KMS-11 (cell line): ENCODE results near the gene BEND2.

Source experiments
- H2AFZ ChIP-seq: fragments of 200-600 bp; sonication (generic); 2 replicates; pipeline ENCODE4 v1.6.1; 2016; ENCODE audit warnings: antibody characterized with exemption, mixed run types, low read depth
- H3K27ac ChIP-seq: fragments of 200-600 bp; sonication (generic); 2 replicates; pipeline ENCODE4 v1.6.1; 2016; ENCODE audit warnings: mild to moderate bottlenecking, mixed run types
- H3K27me3 ChIP-seq: fragments of 200-600 bp; sonication (generic); 2 replicates; pipeline ENCODE4 v1.6.1; 2017; ENCODE audit warnings: mild to moderate bottlenecking, low read depth, mixed run types, moderate library complexity; ENCODE audit not compliant: insufficient read depth
- H3K36me3 ChIP-seq: fragments of 200-600 bp; sonication (generic); 2 replicates; pipeline ENCODE4 v1.6.1; 2017; ENCODE audit warnings: mild to moderate bottlenecking, mixed run types; ENCODE audit not compliant: insufficient read depth
- H3K4me1 ChIP-seq: fragments of 200-600 bp; sonication (generic); 2 replicates; pipeline ENCODE4 v1.6.1; 2016; ENCODE audit warnings: mild to moderate bottlenecking, low read depth, mixed run types; ENCODE audit not compliant: poor library complexity, severe bottlenecking
- H3K4me2 ChIP-seq: fragments of 200-600 bp; sonication (generic); 2 replicates; pipeline ENCODE4 v1.7.0; 2016; ENCODE audit warnings: mild to moderate bottlenecking, mixed run types
- H3K4me3 ChIP-seq: fragments of 200-600 bp; sonication (generic); IDR thresholded peaks from 2 replicates; pipeline ENCODE4 v1.6.1; 2017; ENCODE audit warnings: low read depth, low read length, mixed read lengths; ENCODE audit not compliant: insufficient read depth
- H3K79me2 ChIP-seq: fragments of 200-600 bp; sonication (generic); 2 replicates; pipeline ENCODE4 v1.6.1; 2016; ENCODE audit warnings: low read depth, mixed run types; ENCODE audit not compliant: insufficient read depth
- H3K9ac ChIP-seq: fragments of 200-600 bp; sonication (generic); 2 replicates; pipeline ENCODE4 v1.6.1; 2016; ENCODE audit warnings: mild to moderate bottlenecking, mixed run types
- H4K20me1 ChIP-seq: fragments of 200-600 bp; sonication (generic); 2 replicates; pipeline ENCODE4 v1.6.1; 2016; ENCODE audit warnings: mild to moderate bottlenecking, mixed run types; ENCODE audit not compliant: insufficient read depth
- TF ChIP-seq, protein P1 (sequence below): fragments of 200-600 bp; sonication (generic); conservative IDR thresholded peaks from 2 replicates; pipeline ENCODE4 v1.6.1; 2017; ENCODE audit warnings: low read depth, mild to moderate bottlenecking, antibody characterized with exemption, low read length, moderate library complexity, mixed read lengths

Gene BEND2

DNA sequence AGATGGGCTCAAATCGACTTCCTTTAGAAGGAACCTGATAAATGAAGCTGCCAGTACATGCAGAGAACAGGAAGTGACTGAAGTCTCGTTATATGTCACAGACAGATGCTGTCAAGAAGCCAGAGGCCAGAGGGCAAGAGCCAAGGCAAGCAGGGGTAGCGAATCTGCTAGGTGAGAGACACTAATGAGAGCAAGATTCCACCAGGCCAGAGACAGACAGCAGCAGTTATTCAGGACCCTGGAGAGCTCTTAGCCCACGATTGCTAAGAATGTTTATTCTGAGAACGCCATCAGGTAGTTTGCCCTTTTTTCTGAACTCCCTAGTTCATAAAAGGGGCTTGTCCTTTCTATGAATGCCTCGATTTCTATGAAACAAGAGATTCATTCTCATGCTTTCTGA, 73.7 kb downstream of the BEND2 start:
- Histone ChIP-seq H3K4me1 (no peaks in the 10 kb centered on the region), H3K36me3 (no peaks in the 10 kb centered on the region), H3K27ac (no peak overlapping the region), H3K79me2 (no peaks in the 10 kb centered on the region), H3K9ac (no peak overlapping the region), H3K27me3 (no peaks in the 10 kb centered on the region), H3K4me2 (no peak overlapping the region), H3K4me3 (no peak overlapping the region), H4K20me1 (no peaks in the 10 kb centered on the region), H2AFZ (no peak overlapping the region)
- TF ChIP-seq, protein P1, sequence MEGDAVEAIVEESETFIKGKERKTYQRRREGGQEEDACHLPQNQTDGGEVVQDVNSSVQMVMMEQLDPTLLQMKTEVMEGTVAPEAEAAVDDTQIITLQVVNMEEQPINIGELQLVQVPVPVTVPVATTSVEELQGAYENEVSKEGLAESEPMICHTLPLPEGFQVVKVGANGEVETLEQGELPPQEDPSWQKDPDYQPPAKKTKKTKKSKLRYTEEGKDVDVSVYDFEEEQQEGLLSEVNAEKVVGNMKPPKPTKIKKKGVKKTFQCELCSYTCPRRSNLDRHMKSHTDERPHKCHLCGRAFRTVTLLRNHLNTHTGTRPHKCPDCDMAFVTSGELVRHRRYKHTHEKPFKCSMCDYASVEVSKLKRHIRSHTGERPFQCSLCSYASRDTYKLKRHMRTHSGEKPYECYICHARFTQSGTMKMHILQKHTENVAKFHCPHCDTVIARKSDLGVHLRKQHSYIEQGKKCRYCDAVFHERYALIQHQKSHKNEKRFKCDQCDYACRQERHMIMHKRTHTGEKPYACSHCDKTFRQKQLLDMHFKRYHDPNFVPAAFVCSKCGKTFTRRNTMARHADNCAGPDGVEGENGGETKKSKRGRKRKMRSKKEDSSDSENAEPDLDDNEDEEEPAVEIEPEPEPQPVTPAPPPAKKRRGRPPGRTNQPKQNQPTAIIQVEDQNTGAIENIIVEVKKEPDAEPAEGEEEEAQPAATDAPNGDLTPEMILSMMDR: no peak

DNA sequence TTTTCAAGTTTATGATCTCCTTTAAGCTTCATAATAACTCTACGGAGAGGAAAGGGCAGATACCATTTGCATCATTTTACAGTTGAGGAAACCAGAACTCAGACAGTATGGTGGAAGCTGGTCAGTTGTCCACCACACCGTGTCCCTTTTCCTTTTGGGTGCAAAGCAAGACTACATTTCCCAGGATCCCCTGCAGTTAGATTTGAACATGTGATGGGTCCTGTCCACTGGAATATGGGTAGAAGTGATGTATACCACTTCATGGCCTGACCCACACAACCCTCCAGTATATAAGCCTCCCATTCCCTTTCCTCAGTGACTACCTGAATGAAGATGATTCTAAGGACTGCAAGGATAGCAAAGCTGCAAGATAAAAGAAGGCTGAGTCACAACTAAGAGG, 74.7 kb downstream of the BEND2 start:
- TF ChIP-seq, protein P1: no peak
- no peaks in the 10 kb centered on the region for H3K4me1 ChIP-seq
- H3K27me3 ChIP-seq: no peaks in the 10 kb centered on the region

DNA sequence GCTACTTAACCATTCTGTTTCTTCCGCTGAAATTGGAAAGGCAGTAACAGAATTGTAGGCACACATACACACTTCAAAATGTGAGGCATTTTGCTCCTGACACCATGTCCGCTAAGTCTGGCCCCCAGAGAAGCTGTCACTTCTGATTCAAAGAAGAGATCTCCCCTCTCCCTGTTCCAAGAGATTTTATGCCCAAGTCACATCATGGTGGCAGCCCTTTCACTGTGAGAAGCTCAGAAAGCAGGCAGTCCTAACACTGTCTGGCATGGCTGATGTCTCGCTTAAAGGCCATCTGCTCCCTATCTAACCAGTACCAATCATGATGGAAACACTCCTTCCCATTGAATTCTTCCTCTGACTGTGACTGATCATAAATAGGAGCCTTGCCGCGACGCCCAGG, 83.9 kb downstream of the BEND2 start:
- H3K27me3 ChIP-seq: no peaks in the 10 kb centered on the region
- H3K4me1 ChIP-seq: no peaks in the 10 kb centered on the region
- H3K36me3 ChIP-seq: no peaks in the 10 kb centered on the region
- no peak overlapping the region for H3K27ac ChIP-seq
- H3K4me2 ChIP-seq: no peak overlapping the region
- no peaks in the 10 kb centered on the region for H3K79me2 ChIP-seq
- no peak overlapping the region for H3K9ac ChIP-seq
- H2AFZ ChIP-seq: no peak overlapping the region
- no peak overlapping the region for H3K4me3 ChIP-seq
- TF ChIP-seq, protein P1: no peak
- H4K20me1 ChIP-seq: no peaks in the 10 kb centered on the region

More for the DNA sequence above, 74.7 kb downstream of the BEND2 start:
- Histone ChIP-seq H3K4me2 (no peak overlapping the region), H3K4me3 (no peak overlapping the region), H3K9ac (no peak overlapping the region), H3K79me2 (no peaks in the 10 kb centered on the region), H3K36me3 (no peaks in the 10 kb centered on the region), H2AFZ (no peak overlapping the region), H3K27ac (no peak overlapping the region), H4K20me1 (no peaks in the 10 kb centered on the region)

DNA sequence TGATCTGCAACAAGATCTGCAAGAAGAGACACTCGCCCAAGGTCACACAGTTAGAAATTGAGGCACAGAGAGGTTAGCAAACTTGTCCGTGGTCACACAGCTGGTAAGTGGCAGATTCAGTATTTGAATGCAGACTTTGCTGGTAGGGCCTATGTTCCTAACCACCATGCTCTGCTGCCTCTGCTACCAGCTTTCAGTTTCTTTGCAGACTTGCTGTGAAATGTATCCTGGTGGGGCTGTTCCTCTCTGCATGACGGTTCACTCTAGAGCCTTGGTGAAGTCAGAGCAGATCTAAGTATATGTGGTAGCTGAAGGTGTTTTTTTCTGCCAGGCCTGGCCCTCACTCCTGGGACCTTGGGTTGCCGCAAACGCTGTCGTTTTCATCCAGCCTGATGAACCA, 87.1 kb downstream of the BEND2 start:
- no peak overlapping the region for H2AFZ ChIP-seq
- H3K79me2 ChIP-seq: no peaks in the 10 kb centered on the region
- H3K27me3 ChIP-seq: no peaks in the 10 kb centered on the region
- H3K4me2 ChIP-seq: no peak overlapping the region
- no peak overlapping the region for H3K4me3 ChIP-seq
- H3K9ac ChIP-seq: no peak overlapping the region
- H4K20me1 ChIP-seq: no peaks in the 10 kb centered on the region
- H3K36me3 ChIP-seq: no peaks in the 10 kb centered on the region
- TF ChIP-seq, protein P1: no peak
- no peaks in the 10 kb centered on the region for H3K4me1 ChIP-seq
- H3K27ac ChIP-seq: no peak overlapping the region
